Measurements from ENCODE around the gene MEGF9.
"Not testable (repeated sequence)": the region's sequence is repeated elsewhere in the genome, so short reads cannot be mapped to it uniquely, and the experiment has no call there.

The MEGF9 gene

DNA sequence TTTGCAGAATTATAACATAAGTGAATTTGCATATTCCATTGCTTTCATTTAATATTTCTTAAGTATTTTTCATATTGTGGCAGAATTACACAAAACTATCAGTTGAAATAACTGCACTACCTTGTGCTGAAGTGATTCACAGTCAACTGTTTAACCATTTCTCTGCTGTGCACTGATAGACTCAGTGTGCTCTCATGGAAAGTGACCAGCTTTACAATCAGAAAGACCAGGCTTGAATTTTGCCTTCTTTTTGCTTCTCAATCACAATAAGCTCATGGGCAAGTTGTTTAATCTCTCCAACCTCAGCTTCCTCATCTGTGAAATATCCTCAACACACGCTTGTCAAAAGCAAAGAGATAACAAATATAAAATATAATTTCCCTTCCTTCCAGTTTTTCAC is 152.6 kb downstream of the MEGF9 start:
- peak overlapping the region in 1 of 7 experiments; percentile 7 for H3K4me3 ChIP-seq (ENCODE audit: control insufficient read depth in 1 of 7, extremely low read depth in 1 of 7, insufficient read depth in 4 of 7, low read depth in 2 of 7, low read length in 6 of 7)
- CTCF ChIA-PET, result interaction anchor here (0.6 to 2.0 kb wide), 3 partner anchors 10 to 29 kb away, joined by 3 to 7 read pairs (median 5); no protein-coding TSS in a partner anchor
- H3K9me3 ChIP-seq (ENCODE audit: control extremely low read depth in 1 of 5, control insufficient read depth in 4 of 5, insufficient read depth in 2 of 5, low read depth in 1 of 5, low read length in 4 of 5), result no peaks in the 10 kb centered on the region
- DNase-seq, result peak in 2 of 3 donors; percentile 66 to 84
- no peaks in the 10 kb centered on the region for H3K27me3 ChIP-seq (replicated peaks in 2 of 5; ENCODE audit: control insufficient read depth in 4 of 5, insufficient read depth in 5 of 5, low read length in 4 of 5)
- POLR2A ChIA-PET, result no interaction called here
- WGBS (ENCODE audit: insufficient coverage), result 20% methylated on average over 1 of the region's 1 CpG
- H3K27ac ChIP-seq (ENCODE audit: insufficient read depth in 1 of 2, low read depth in 1 of 2, low read length in 2 of 2, poor library complexity in 1 of 2, severe bottlenecking in 2 of 2), result no peak overlapping the region
- H3K36me3 ChIP-seq (ENCODE audit: control insufficient read depth in 4 of 4, insufficient read depth in 4 of 4, low read length in 3 of 4), result peaks cover 10 to 38% (median 13%) of the 10 kb centered on the region in 4 experiments
- H3K4me1 ChIP-seq (ENCODE audit: control extremely low read depth in 1 of 4, control insufficient read depth in 4 of 4, insufficient read depth in 4 of 4, low read length in 3 of 4), result peaks cover 2 to 57% (median 21%) of the 10 kb centered on the region in 4 experiments

DNA sequence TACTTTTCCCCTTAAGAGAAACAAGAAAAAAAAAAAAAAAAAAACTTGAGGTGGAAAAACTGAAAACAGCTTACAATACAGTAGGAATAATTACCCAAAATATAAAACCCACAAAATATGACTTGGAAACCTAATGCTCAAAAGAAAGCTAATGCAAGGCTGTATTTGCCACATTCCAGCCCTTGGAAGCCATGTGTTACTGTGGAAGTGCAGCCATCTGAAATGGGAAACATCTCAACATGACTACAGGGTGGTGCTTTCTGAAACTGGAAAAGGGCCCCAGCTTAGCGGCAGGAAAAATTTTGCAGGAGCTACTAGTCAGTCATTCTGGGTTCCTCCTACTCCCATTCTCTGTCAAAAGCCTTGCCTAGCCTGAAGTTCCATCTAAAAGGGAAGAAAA is 154.7 kb downstream of the MEGF9 start:
- Histone ChIP-seq H3K27me3 (replicated peaks in 2 of 5; ENCODE audit: control insufficient read depth in 4 of 5, insufficient read depth in 5 of 5, low read length in 4 of 5) (no peaks in the 10 kb centered on the region), H3K9me3 (ENCODE audit: control extremely low read depth in 1 of 5, control insufficient read depth in 4 of 5, insufficient read depth in 2 of 5, low read depth in 1 of 5, low read length in 4 of 5) (no peaks in the 10 kb centered on the region), H3K36me3 (ENCODE audit: control insufficient read depth in 4 of 4, insufficient read depth in 4 of 4, low read length in 3 of 4) (peaks cover 0 to 28% (median 3%) of the 10 kb centered on the region in 4 experiments), H3K4me3 (ENCODE audit: control insufficient read depth in 1 of 7, extremely low read depth in 1 of 7, insufficient read depth in 4 of 7, low read depth in 2 of 7, low read length in 6 of 7) (no peak overlapping the region), H3K27ac (ENCODE audit: insufficient read depth in 1 of 2, low read depth in 1 of 2, low read length in 2 of 2, poor library complexity in 1 of 2, severe bottlenecking in 2 of 2) (no peak overlapping the region), H3K4me1 (ENCODE audit: control extremely low read depth in 1 of 4, control insufficient read depth in 4 of 4, insufficient read depth in 4 of 4, low read length in 3 of 4) (peaks cover 2 to 73% (median 36%) of the 10 kb centered on the region in 4 experiments)
- POLR2A ChIA-PET, result interaction anchor here (0.6 kb wide), 1 partner anchor 10 kb away, joined by 3 read pairs; no protein-coding TSS in a partner anchor
- WGBS (ENCODE audit: insufficient coverage), result 100% methylated on average over 1 of the region's 1 CpG
- CTCF ChIA-PET, result interaction anchor here (1.0 to 2.2 kb wide), 4 partner anchors 10 to 51 kb away, joined by 3 to 7 read pairs (median 5); no protein-coding TSS in a partner anchor
- DNase-seq, result no peak

DNA sequence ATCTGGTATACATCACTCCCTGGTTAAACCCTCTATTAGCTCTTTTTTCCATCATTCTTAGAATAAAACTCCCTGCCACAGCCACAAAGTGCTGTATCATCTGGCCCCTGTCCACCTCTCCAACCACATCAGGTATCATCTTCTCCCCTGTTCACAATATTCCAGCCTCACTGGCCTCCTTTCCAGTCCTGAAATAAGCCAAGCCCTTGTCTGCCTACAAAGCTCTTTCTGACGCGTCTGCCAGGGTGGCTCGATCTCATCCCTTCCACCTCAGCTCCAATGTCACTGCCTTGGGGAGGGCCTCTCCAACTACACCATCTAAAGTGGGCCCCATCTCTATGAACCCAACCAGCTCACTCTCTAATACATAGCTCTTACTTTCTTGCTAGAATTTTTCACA is 155.8 kb downstream of the MEGF9 start:
- Histone ChIP-seq H3K36me3 (ENCODE audit: control insufficient read depth in 4 of 4, insufficient read depth in 4 of 4, low read length in 3 of 4) (peaks cover 0 to 24% (median 2%) of the 10 kb centered on the region in 4 experiments), H3K4me1 (ENCODE audit: control extremely low read depth in 1 of 4, control insufficient read depth in 4 of 4, insufficient read depth in 4 of 4, low read length in 3 of 4) (peaks cover 2 to 68% (median 34%) of the 10 kb centered on the region in 4 experiments), H3K27ac (ENCODE audit: insufficient read depth in 1 of 2, low read depth in 1 of 2, low read length in 2 of 2, poor library complexity in 1 of 2, severe bottlenecking in 2 of 2) (no peak overlapping the region), H3K27me3 (replicated peaks in 2 of 5; ENCODE audit: control insufficient read depth in 4 of 5, insufficient read depth in 5 of 5, low read length in 4 of 5) (no peaks in the 10 kb centered on the region), H3K9me3 (ENCODE audit: control extremely low read depth in 1 of 5, control insufficient read depth in 4 of 5, insufficient read depth in 2 of 5, low read depth in 1 of 5, low read length in 4 of 5) (no peaks in the 10 kb centered on the region), H3K4me3 (ENCODE audit: control insufficient read depth in 1 of 7, extremely low read depth in 1 of 7, insufficient read depth in 4 of 7, low read depth in 2 of 7, low read length in 6 of 7) (no peak overlapping the region)
- CTCF ChIA-PET, result no interaction called here
- WGBS (ENCODE audit: insufficient coverage), result 95% methylated on average over 3 of the region's 3 CpGs
- POLR2A ChIA-PET, result no interaction called here
- DNase-seq, result peak in 2 of 3 donors; percentile 18 to 28

DNA sequence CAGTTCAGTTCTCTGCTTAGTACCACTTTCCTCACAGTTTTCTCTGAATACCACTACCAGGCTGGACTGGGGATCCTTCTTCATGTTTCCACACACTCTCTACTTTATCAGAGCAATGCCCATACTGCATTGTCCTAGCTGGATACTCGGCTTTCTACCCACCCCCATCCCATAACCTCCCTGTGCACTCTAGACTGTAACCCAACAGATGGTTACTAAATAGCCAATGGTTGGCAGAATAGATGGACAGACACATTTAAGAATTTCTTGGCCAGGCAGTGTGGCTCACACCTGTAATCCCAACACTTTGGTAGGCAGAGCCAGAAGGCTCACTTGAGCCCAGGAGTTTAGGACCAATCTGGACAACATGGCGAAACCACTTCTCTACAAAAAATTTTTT is 157.1 kb downstream of the MEGF9 start:
- WGBS (ENCODE audit: insufficient coverage), result 0% methylated on average over 1 of the region's 2 CpGs
- no peaks in the 10 kb centered on the region for H3K9me3 ChIP-seq (ENCODE audit: control extremely low read depth in 1 of 5, control insufficient read depth in 4 of 5, insufficient read depth in 2 of 5, low read depth in 1 of 5, low read length in 4 of 5)
- POLR2A ChIA-PET, result interaction anchor here (1.1 kb wide), 1 partner anchor 27 kb away, joined by 3 read pairs; no protein-coding TSS in a partner anchor
- CTCF ChIA-PET, result interaction anchor here (1.3 to 1.5 kb wide), 2 partner anchors 8 to 18 kb away, joined by 3 to 4 read pairs; no protein-coding TSS in a partner anchor
- peaks cover 0 to 12% (median 2%) of the 10 kb centered on the region in 4 experiments for H3K36me3 ChIP-seq (ENCODE audit: control insufficient read depth in 4 of 4, insufficient read depth in 4 of 4, low read length in 3 of 4)
- no peak for DNase-seq
- peak overlapping the region; percentile 88 to 91 for H3K27ac ChIP-seq (ENCODE audit: insufficient read depth in 1 of 2, low read depth in 1 of 2, low read length in 2 of 2, poor library complexity in 1 of 2, severe bottlenecking in 2 of 2)
- no peaks in the 10 kb centered on the region for H3K27me3 ChIP-seq (replicated peaks in 2 of 5; ENCODE audit: control insufficient read depth in 4 of 5, insufficient read depth in 5 of 5, low read length in 4 of 5)
- peaks cover 0 to 55% (median 28%) of the 10 kb centered on the region in 4 experiments for H3K4me1 ChIP-seq (ENCODE audit: control extremely low read depth in 1 of 4, control insufficient read depth in 4 of 4, insufficient read depth in 4 of 4, low read length in 3 of 4)
- peak overlapping the region in 1 of 7 experiments; percentile 45 for H3K4me3 ChIP-seq (ENCODE audit: control insufficient read depth in 1 of 7, extremely low read depth in 1 of 7, insufficient read depth in 4 of 7, low read depth in 2 of 7, low read length in 6 of 7)

DNA sequence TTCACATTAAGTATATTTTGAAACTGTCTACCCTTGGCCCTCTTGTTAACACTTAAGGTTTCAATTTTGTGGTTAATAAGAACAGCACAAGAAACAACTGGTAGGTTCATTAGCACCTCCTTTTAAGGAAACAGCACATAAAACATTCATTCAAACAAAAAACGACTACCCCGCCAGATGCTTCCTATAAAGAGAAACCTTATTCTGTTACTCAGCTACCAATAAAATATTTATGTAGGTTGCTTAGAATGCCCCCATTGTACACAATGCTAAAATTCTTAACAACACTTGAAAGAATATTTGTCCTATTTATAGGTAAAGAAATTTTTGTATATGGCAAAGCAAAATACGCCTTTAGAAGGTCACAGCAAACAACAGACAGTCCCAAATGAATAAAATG is 157.5 kb downstream of the MEGF9 start:
- Histone ChIP-seq H3K27me3 (replicated peaks in 2 of 5; ENCODE audit: control insufficient read depth in 4 of 5, insufficient read depth in 5 of 5, low read length in 4 of 5) (no peaks in the 10 kb centered on the region), H3K4me1 (ENCODE audit: control extremely low read depth in 1 of 4, control insufficient read depth in 4 of 4, insufficient read depth in 4 of 4, low read length in 3 of 4) (peaks cover 0 to 51% (median 26%) of the 10 kb centered on the region in 4 experiments), H3K27ac (ENCODE audit: insufficient read depth in 1 of 2, low read depth in 1 of 2, low read length in 2 of 2, poor library complexity in 1 of 2, severe bottlenecking in 2 of 2) (peak overlapping the region; percentile 88 to 91), H3K36me3 (ENCODE audit: control insufficient read depth in 4 of 4, insufficient read depth in 4 of 4, low read length in 3 of 4) (peaks cover 0 to 10% (median 2%) of the 10 kb centered on the region in 4 experiments), H3K9me3 (ENCODE audit: control extremely low read depth in 1 of 5, control insufficient read depth in 4 of 5, insufficient read depth in 2 of 5, low read depth in 1 of 5, low read length in 4 of 5) (no peaks in the 10 kb centered on the region), H3K4me3 (ENCODE audit: control insufficient read depth in 1 of 7, extremely low read depth in 1 of 7, insufficient read depth in 4 of 7, low read depth in 2 of 7, low read length in 6 of 7) (peak overlapping the region in 1 of 7 experiments; percentile 45)
- WGBS (ENCODE audit: insufficient coverage), result no CpG with 5 or more reads among the region's 3 CpGs
- ChIA-PET POLR2A (interaction anchor here (1.1 kb wide), 1 partner anchor 27 kb away, joined by 3 read pairs; no protein-coding TSS in a partner anchor), CTCF (interaction anchor here (1.1 to 1.5 kb wide), 3 partner anchors 8 to 17 kb away, joined by 3 to 4 read pairs (median 3); no protein-coding TSS in a partner anchor)
- DNase-seq, result peak; percentile 51 to 95 (median 90)

DNA sequence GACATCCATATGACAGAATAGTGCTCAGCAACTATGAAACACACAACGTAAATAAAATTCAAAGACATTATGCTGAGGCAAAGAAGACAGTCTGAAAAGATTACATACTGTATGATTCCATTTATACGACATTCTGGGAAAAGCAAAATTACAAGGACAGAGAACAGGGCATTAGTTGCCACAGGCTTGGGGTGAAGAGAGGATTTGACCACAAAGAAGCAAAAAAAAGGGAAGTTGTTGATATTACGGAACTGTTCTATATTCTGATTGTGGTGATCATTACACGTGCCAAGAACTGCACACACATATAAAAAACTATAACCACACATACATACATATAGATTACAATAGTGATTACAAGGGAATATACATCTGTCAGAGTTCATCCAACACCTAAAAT is 158.4 kb downstream of the MEGF9 start:
- H3K4me3 ChIP-seq (ENCODE audit: control insufficient read depth in 1 of 7, extremely low read depth in 1 of 7, insufficient read depth in 4 of 7, low read depth in 2 of 7, low read length in 6 of 7), result peak overlapping the region in 2 of 7 experiments; percentile 6 to 50
- POLR2A ChIA-PET, result interaction anchor here (0.7 kb wide), 1 partner anchor 17 kb away, joined by 5 read pairs; no protein-coding TSS in a partner anchor
- H3K36me3 ChIP-seq (ENCODE audit: control insufficient read depth in 4 of 4, insufficient read depth in 4 of 4, low read length in 3 of 4), result peaks cover 0 to 10% (median 2%) of the 10 kb centered on the region in 4 experiments
- CTCF ChIA-PET, result interaction anchor here (0.7 to 1.5 kb wide), 4 partner anchors 9 to 16 kb away, joined by 3 to 5 read pairs (median 4); no protein-coding TSS in a partner anchor
- peaks cover 0 to 43% (median 26%) of the 10 kb centered on the region in 4 experiments for H3K4me1 ChIP-seq (ENCODE audit: control extremely low read depth in 1 of 4, control insufficient read depth in 4 of 4, insufficient read depth in 4 of 4, low read length in 3 of 4)
- peak; percentile 78 to 95 (median 91) for DNase-seq
- no CpG with 5 or more reads among the region's 4 CpGs for WGBS (ENCODE audit: insufficient coverage)
- H3K9me3 ChIP-seq (ENCODE audit: control extremely low read depth in 1 of 5, control insufficient read depth in 4 of 5, insufficient read depth in 2 of 5, low read depth in 1 of 5, low read length in 4 of 5), result no peaks in the 10 kb centered on the region
- no peaks in the 10 kb centered on the region for H3K27me3 ChIP-seq (replicated peaks in 2 of 5; ENCODE audit: control insufficient read depth in 4 of 5, insufficient read depth in 5 of 5, low read length in 4 of 5)
- no peak overlapping the region for H3K27ac ChIP-seq (ENCODE audit: insufficient read depth in 1 of 2, low read depth in 1 of 2, low read length in 2 of 2, poor library complexity in 1 of 2, severe bottlenecking in 2 of 2)

DNA sequence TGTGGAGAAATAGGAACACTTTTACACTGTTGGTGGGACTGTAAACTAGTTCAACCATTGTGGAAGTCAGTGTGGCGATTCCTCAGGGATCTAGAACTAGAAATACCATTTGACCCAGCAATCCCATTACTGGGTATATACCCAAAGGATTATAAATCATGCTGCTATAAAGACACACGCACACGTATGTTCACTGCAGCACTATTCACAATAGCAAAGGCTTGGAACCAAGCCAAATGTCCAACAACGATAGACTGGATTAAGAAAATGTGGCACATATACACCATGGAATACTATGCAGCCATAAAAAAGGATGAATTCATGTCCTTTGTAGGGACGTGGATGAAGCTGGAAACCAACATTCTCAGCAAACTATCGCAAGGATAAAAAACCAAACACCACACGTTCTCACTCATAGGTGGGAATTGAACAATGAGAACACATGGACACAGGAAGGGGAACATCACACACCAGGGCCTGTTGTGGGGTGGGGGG is 162.0 kb downstream of the MEGF9 start:
- Histone ChIP-seq H3K36me3 (ENCODE audit: control insufficient read depth in 4 of 4, insufficient read depth in 4 of 4, low read length in 3 of 4) (peaks cover 5 to 34% (median 24%) of the 10 kb centered on the region in 4 experiments), H3K4me1 (ENCODE audit: control extremely low read depth in 1 of 4, control insufficient read depth in 4 of 4, insufficient read depth in 4 of 4, low read length in 3 of 4) (peaks cover 0 to 22% (median 18%) of the 10 kb centered on the region in 4 experiments)
- H3K9me3 ChIP-seq (ENCODE audit: control extremely low read depth in 1 of 5, control insufficient read depth in 4 of 5, insufficient read depth in 2 of 5, low read depth in 1 of 5, low read length in 4 of 5); H3K27me3 ChIP-seq (replicated peaks in 2 of 5; ENCODE audit: control insufficient read depth in 4 of 5, insufficient read depth in 5 of 5, low read length in 4 of 5); H3K4me3 ChIP-seq (ENCODE audit: control insufficient read depth in 1 of 7, extremely low read depth in 1 of 7, insufficient read depth in 4 of 7, low read depth in 2 of 7, low read length in 6 of 7); H3K27ac ChIP-seq (ENCODE audit: insufficient read depth in 1 of 2, low read depth in 1 of 2, low read length in 2 of 2, poor library complexity in 1 of 2, severe bottlenecking in 2 of 2); POLR2A ChIA-PET; DNase-seq: not testable (repeated sequence)
- CTCF ChIA-PET, result interaction anchor here (0.8 kb wide), 1 partner anchor 8 kb away, joined by 3 read pairs; no protein-coding TSS in a partner anchor
- no CpG with 5 or more reads among the region's 7 CpGs for WGBS (ENCODE audit: insufficient coverage)

All from common myeloid progenitor, CD34-positive (primary cell).